ENCODE measurements around the gene LGR4. TPM values are rescaled to one million over a fixed set of nuclear protein-coding genes. Genes with fewer than 3 reads are reported as not detected.

Gene LGR4
- total and polyA plus RNA-seq, 2 of the 4 experiments (the other 2 are of a cell fraction), result 2.9 to 6.8 TPM

GRCh38 chr11:27475622-27476021 lies 3.0 kb upstream of the LGR4 start:
- H2AK9ac ChIP-seq (replicated peaks; ENCODE audit: low read depth, low read length, poor library complexity), result no peak overlapping the region
- H3K36me3 ChIP-seq (ENCODE audit: control insufficient read depth, insufficient read depth, low read length), result no peaks in the 10 kb centered on the region
- no peak overlapping the region for H3K56ac ChIP-seq (ENCODE audit: extremely low read depth, insufficient read depth, low read length)
- H3K4me1 ChIP-seq (ENCODE audit: control insufficient read depth, insufficient read depth, low read length), result peaks cover 7% of the 10 kb centered on the region
- dilution Hi-C loops (cut with HindIII; ENCODE audit: low sequenced_read_pairs, unreplicated experiment) (loop anchor here (25.0 kb wide), 1 partner anchor 288 kb away; no protein-coding TSS in a partner anchor), intact Hi-C loops (cut with micrococcal nuclease) (no loop called here), in situ Hi-C loops (cut with MboI; ENCODE audit: low sequenced_read_pairs) (loop anchor here (5.0 to 25.0 kb wide), 2 partner anchors 288 to 713 kb away; no protein-coding TSS in a partner anchor)
- no peak overlapping the region for H2AK5ac ChIP-seq (ENCODE audit: low read depth, low read length)
- H3K18ac ChIP-seq (ENCODE audit: low read depth, low read length), result no peak overlapping the region
- POLR2A ChIA-PET (ENCODE audit: unreplicated experiment), result no interaction called here
- H2AFZ ChIP-seq (replicated peaks; ENCODE audit: low read length, poor library complexity), result no peak overlapping the region
- no peak overlapping the region for H3K4me2 ChIP-seq (ENCODE audit: low read depth, low read length)
- H3K14ac ChIP-seq (replicated peaks; ENCODE audit: low read depth, low read length), result no peak overlapping the region
- peaks cover 11 to 12% of the 10 kb centered on the region in 2 experiments; a peak in 3 of 4 replicates for H3K79me1 ChIP-seq (ENCODE audit: low read depth in 1 of 2, low read length in 2 of 2)
- no peak overlapping the region for H2BK15ac ChIP-seq (ENCODE audit: low read depth, low read length)
- ATAC-seq (ENCODE audit: low read depth), result no peak
- H4K8ac ChIP-seq (ENCODE audit: low read depth in 2 of 2, low read length in 2 of 2), result no peak overlapping the region
- no peak overlapping the region for H3K4ac ChIP-seq (ENCODE audit: low read depth, low read length)
- WGBS, 2 experiments (ENCODE audit: extremely low coverage in 2 of 2, insufficient read length in 1 of 2), result 100% methylated on average over 1 of the region's 5 CpGs; no CpG with 5 or more reads in 1 of the 2 experiments
- no peak for TF ChIP-seq CTCF (conservative IDR thresholded peaks at IDR 0.05; ENCODE audit: low read depth, low read length)
- no peak for TF ChIP-seq USF2 (IDR thresholded peaks at IDR 0.05; ENCODE audit: low read depth, low read length)
- TF ChIP-seq SMC3 (IDR thresholded peaks at IDR 0.05; ENCODE audit: low read depth, low read length), result no peak
- no peak for TF ChIP-seq ELK1 (IDR thresholded peaks at IDR 0.05; ENCODE audit: borderline replicate concordance, low read depth, low read length)
- no peak for TF ChIP-seq RAD21 (IDR thresholded peaks at IDR 0.05; ENCODE audit: low read length)
- no peak for TF ChIP-seq MAZ (IDR thresholded peaks at IDR 0.05; ENCODE audit: borderline replicate concordance, low read depth, low read length)
- TF ChIP-seq POLR2A (IDR thresholded peaks at IDR 0.05; ENCODE audit: low read depth, low read length), result no peak
- TF ChIP-seq CHD1 (IDR thresholded peaks at IDR 0.05; ENCODE audit: low read depth, low read length), result no peak
- H3K27me3 ChIP-seq (ENCODE audit: control insufficient read depth, insufficient read depth, low read length), result no peaks in the 10 kb centered on the region
- BruUV-seq (replicated peaks), result no TSS peak
- no peaks in the 10 kb centered on the region for H3K9me3 ChIP-seq (ENCODE audit: control insufficient read depth, insufficient read depth, low read length)
- H3K9ac ChIP-seq (ENCODE audit: low read depth, low read length), result no peak overlapping the region
- no peak overlapping the region for H2BK120ac ChIP-seq (ENCODE audit: low read depth, low read length)
- no peak overlapping the region for H4K91ac ChIP-seq (ENCODE audit: insufficient read depth, low read depth, low read length)
- no peak overlapping the region for H4K5ac ChIP-seq (ENCODE audit: low read depth, low read length)
- no peak overlapping the region for H2BK5ac ChIP-seq (ENCODE audit: low read depth, low read length, poor library complexity, severe bottlenecking)
- H3K23ac ChIP-seq (ENCODE audit: low read depth, low read length), result no peak overlapping the region
- no peak overlapping the region for H3K27ac ChIP-seq (ENCODE audit: insufficient read depth, low read length)
- no peak overlapping the region for H3K4me3 ChIP-seq (ENCODE audit: insufficient read depth, low read depth, low read length)
- DNase-seq, result no peak
- H4K20me1 ChIP-seq (ENCODE audit: insufficient read depth, low read length), result no peaks in the 10 kb centered on the region
- no peaks in the 10 kb centered on the region; the same call in 1 of the 2 replicates for H3K9me1 ChIP-seq (ENCODE audit: insufficient read depth, low read length)
- CTCF ChIA-PET, result interaction anchor here (0.6 to 1.1 kb wide), 2 partner anchors 10 to 282 kb away, joined by 3 to 6 read pairs; no protein-coding TSS in a partner anchor
- H2BK20ac ChIP-seq (ENCODE audit: low read depth, low read length), result no peak overlapping the region

Data from IMR-90 (cell line).